Measurements from ENCODE around the gene NSD2.

- TF ChIP-seq CTCF (IDR thresholded peaks at IDR 0.05) (no peak), POLR2A (IDR thresholded peaks at IDR 0.05) (no peak)
Measured at GRCh38 chr4:2006956-2007653, 135.9 kb downstream of the NSD2 start.

All from right lobe of liver (tissue), 4 donors.